ENCODE measurements around the gene MFAP2. TPM values are rescaled to one million over a fixed set of nuclear protein-coding genes. Genes with fewer than 3 reads are reported as not detected.

Gene MFAP2
- total and polyA plus RNA-seq, 2 of the 8 experiments (the other 6 are each of a cell fraction or from before 2014, with no cell fraction given): 172 to 326 TPM

GRCh38 chr1:16970132-16970910 is 10.1 kb downstream of the MFAP2 start:
- no peak overlapping the region for H3K14ac ChIP-seq (ENCODE audit: insufficient read length)
- no peak overlapping the region for H4K5ac ChIP-seq (ENCODE audit: insufficient read length, low read depth, low read length)
- H3K23ac ChIP-seq (ENCODE audit: insufficient read length): no peak overlapping the region
- no peak overlapping the region for H3K4me2 ChIP-seq (ENCODE audit: insufficient read depth in 1 of 2, low read depth in 2 of 2, low read length in 2 of 2)
- no peaks in the 10 kb centered on the region for H3K9me3 ChIP-seq (ENCODE audit: insufficient read depth in 2 of 2, low read depth in 1 of 2, low read length in 1 of 2)
- no peak overlapping the region for H3K56ac ChIP-seq (replicated peaks; ENCODE audit: insufficient read length, low read depth, low read length)
- no peak overlapping the region for H2BK20ac ChIP-seq (ENCODE audit: low read length)
- H4K20me1 ChIP-seq (replicated peaks in 1 of 2; ENCODE audit: control insufficient read depth in 1 of 2, insufficient read depth in 2 of 2, low read length in 2 of 2): peaks cover 8 to 17% of the 10 kb centered on the region in 2 experiments
- H3K4me3 ChIP-seq (ENCODE audit: extremely low read depth in 1 of 4, insufficient read depth in 2 of 4, low read depth in 3 of 4, low read length in 4 of 4): no peak overlapping the region
- no peak for FAIRE-seq
- no peak overlapping the region for H2BK12ac ChIP-seq (ENCODE audit: low read depth, low read length)
- peaks cover 0 to 11% (median 8%) of the 10 kb centered on the region in 4 experiments; a peak in 6 of 7 replicates for H3K4me1 ChIP-seq (replicated peaks in 1 of 4; ENCODE audit: control insufficient read depth in 3 of 4, insufficient read depth in 4 of 4, low read length in 3 of 4)
- H3K27me3 ChIP-seq (replicated peaks in 1 of 4; ENCODE audit: control insufficient read depth in 3 of 4, extremely low read depth in 1 of 4, insufficient read depth in 3 of 4, low read length in 3 of 4): no peaks in the 10 kb centered on the region
- H3K9ac ChIP-seq (replicated peaks in 1 of 4; ENCODE audit: extremely low read depth in 1 of 4, low read depth in 3 of 4, low read length in 3 of 4): no peak overlapping the region
- H3K4ac ChIP-seq (replicated peaks; ENCODE audit: insufficient read length, low read depth, low read length): no peak overlapping the region
- peaks cover 3% of the 10 kb centered on the region; the same call in 1 of the 2 replicates for H3K23me2 ChIP-seq (ENCODE audit: low read depth, low read length)
- no peak overlapping the region for H3K27ac ChIP-seq (ENCODE audit: low read depth, low read length)
- H3K18ac ChIP-seq (ENCODE audit: extremely low read depth, low read length): no peak overlapping the region
- H3K79me1 ChIP-seq (ENCODE audit: low read depth, low read length): no peaks in the 10 kb centered on the region
- TF ChIP-seq RBBP5 (IDR thresholded peaks at IDR 0.05; ENCODE audit: borderline replicate concordance, low read depth, low read length) (no peak), CEBPB (IDR thresholded peaks at IDR 0.05; ENCODE audit: low read depth, low read length) (no peak), BCL11A (IDR thresholded peaks at IDR 0.05; ENCODE audit: low read depth in 2 of 2, low read length in 2 of 2) (no peak), SIRT6 (IDR thresholded peaks at IDR 0.05; ENCODE audit: low read length) (no peak), GABPA (IDR thresholded peaks at IDR 0.05; ENCODE audit: borderline replicate concordance, insufficient read depth, low read length) (no peak), ASH2L (IDR thresholded peaks at IDR 0.05; ENCODE audit: low read length) (no peak), ATF3 (IDR thresholded peaks at IDR 0.05; ENCODE audit: insufficient read depth, low read depth, low read length) (no peak)
- WGBS, 2 experiments (ENCODE audit: extremely low coverage in 1 of 2, insufficient coverage in 1 of 2, insufficient read length in 1 of 2, insufficient replicate concordance in 2 of 2, low coverage in 1 of 2, low lambda C conversion rate in 2 of 2, missing lambda C conversion rate in 1 of 2): 96% methylated on average over 27 of the region's 28 CpGs; no CpG with 5 or more reads in 1 of the 2 experiments
- DNase-seq (ENCODE audit: low read depth in 1 of 2, low spot score in 2 of 2): no peak
- ChIA-PET CTCF (ENCODE audit: partially characterized antibody) (interaction anchor here (0.8 to 14.3 kb wide), 6 partner anchors 9 to 76 kb away, joined by 3 to 267 read pairs (median 8); partner anchors contain the start of gene MFAP2), POLR2A (ENCODE audit: partially characterized antibody) (interaction anchor here (0.6 to 9.5 kb wide), 8 partner anchors 8 to 64 kb away, joined by 3 to 92 read pairs (median 4); partner anchors contain the start of gene MFAP2)
- H2AK5ac ChIP-seq (ENCODE audit: low read depth, low read length): no peak overlapping the region
- H2AFZ ChIP-seq (ENCODE audit: low read length): no peak overlapping the region
- no peak overlapping the region for H2BK15ac ChIP-seq (ENCODE audit: low read length)
- no peak overlapping the region for H4K91ac ChIP-seq (replicated peaks; ENCODE audit: insufficient read length, low read length)
- H2BK5ac ChIP-seq (ENCODE audit: low read depth, low read length): no peak overlapping the region
- no peaks in the 10 kb centered on the region for H3K79me2 ChIP-seq (ENCODE audit: control insufficient read depth in 1 of 2, insufficient read depth in 2 of 2, low read length in 2 of 2)
- no peak overlapping the region for H2BK120ac ChIP-seq (replicated peaks; ENCODE audit: low read depth, low read length)
- H3K36me3 ChIP-seq (ENCODE audit: control insufficient read depth in 2 of 4, insufficient read depth in 4 of 4, low read length in 3 of 4): peaks cover 7 to 38% (median 22%) of the 10 kb centered on the region in 4 experiments; a peak in 7 of 8 replicates
- H4K8ac ChIP-seq (ENCODE audit: extremely low read depth, insufficient read depth, low read length): no peak overlapping the region
